Uterus (tissue), 2 donors: ENCODE results near the gene JAKMIP2.

Experiments used
- CTCF ChIP-seq, 4 experiments: fragments of 200-600 bp in 2 of 4; fragments of 450-650 bp in 2 of 4; sonication (generic) in 2 of 4; IDR thresholded peaks; one replicate each; pipeline ENCODE4 v1.5.1; 2016 to 2019; ENCODE audit warnings: antibody characterized with exemption in 4 of 4, mild to moderate bottlenecking in 2 of 4, moderate library complexity in 1 of 4
- POLR2A ChIP-seq, 2 donors: fragments of 450-650 bp; IDR thresholded peaks; one replicate each; pipeline ENCODE4 v1.6.1; 2016; ENCODE audit warnings: antibody characterized with exemption in 2 of 2, mild to moderate bottlenecking in 1 of 2, moderate library complexity in 1 of 2

DNA sequence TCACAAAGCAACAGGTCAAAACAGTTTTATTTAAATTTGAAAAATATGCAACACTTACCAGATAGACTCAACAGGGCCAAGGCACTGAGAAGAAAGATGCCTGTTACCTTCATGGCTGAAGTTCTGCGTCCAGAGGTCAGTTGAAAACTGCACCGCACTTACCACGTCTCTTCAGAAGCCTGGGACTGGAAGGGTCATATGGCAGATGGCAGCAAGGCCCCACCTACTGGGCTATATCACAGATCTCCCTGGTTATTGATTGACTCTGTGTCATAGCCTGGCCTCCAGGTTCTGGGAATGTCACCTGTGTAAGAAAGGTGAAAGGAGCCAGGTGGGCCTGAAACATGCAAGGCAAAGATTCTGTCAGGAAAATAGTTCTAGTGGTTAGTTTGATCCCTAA lies 48.9 kb upstream of the JAKMIP2 start, which contains the start of gene SPINK1:
- TF ChIP-seq CTCF (IDR thresholded peaks at IDR 0.05) (no peak), POLR2A (IDR thresholded peaks at IDR 0.05) (no peak)
